ENCODE results near the gene EIF4E2.

Gene EIF4E2

GRCh38 chr2:232604535-232604934 lies 54.0 kb downstream of the EIF4E2 start:
- no peak for DNase-seq

- DNase-seq, result no peak
Measured at GRCh38 chr2:232607011-232607410, 56.5 kb downstream of the EIF4E2 start.

GRCh38 chr2:232609607-232610006 lies 59.1 kb downstream of the EIF4E2 start:
- no peak for DNase-seq

- no peak for DNase-seq
Measured at GRCh38 chr2:232610081-232610480, 59.6 kb downstream of the EIF4E2 start.

GRCh38 chr2:232611061-232611460 lies 60.6 kb downstream of the EIF4E2 start:
- DNase-seq, result no peak

- peak; percentile 7 for DNase-seq
Measured at GRCh38 chr2:232611559-232612218, 61.2 kb downstream of the EIF4E2 start.

GRCh38 chr2:232613538-232614134 lies 63.1 kb downstream of the EIF4E2 start:
- DNase-seq, result no peak

- no peak for DNase-seq
Measured at GRCh38 chr2:232615339-232615738, 64.8 kb downstream of the EIF4E2 start.
